Stimulated activated CD4-positive, alpha-beta T cell treated with anti-CD3 and anti-CD28 coated beads, Interleukin-15, amount 100 ng/mL, for 24 hours (primary cell): ENCODE results near the gene MLKL.

Experiments
- DNase-seq: peaks from one replicate; pipeline ENCODE4 v3.0.0-alpha.2; 2020

Gene MLKL

DNA sequence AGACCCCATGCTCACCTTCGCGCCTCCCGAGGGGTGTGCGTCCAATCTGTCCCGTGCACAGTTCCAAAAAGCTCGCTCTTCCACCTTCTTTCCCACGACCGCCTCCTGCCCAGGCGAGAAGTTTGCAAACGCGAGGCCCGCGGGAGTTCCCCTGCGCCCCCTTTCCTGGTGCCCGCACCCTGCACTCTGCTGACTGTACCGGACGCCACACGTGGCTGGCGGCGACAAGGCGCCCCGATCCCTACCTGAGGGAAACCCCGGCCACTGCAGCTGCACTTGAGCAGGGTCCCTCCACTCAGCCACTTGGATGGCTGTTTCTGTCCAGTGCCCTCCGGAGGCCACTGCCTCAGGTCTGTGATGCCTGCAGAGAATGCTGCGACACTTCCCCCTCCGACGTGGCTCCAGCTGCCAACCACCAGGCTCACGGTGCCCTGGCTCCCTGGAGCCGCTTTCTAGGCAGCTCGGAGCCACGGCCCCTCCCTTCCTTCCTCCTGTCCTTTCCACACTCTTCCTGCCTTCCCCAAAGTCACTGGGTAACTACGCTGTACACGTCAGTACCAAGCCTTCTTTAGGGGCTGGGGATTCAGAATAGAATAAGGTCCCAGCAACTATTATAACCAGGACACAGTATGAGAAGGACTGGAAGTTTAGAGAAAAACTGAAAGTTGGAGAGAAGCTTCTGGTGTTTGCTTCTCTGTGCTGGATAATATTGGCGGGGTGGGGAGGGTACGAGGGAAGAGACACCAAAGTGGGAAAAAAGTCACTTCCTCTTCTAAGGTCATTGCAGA is at the start of gene MLKL:
Gene MLKL (minus strand): TSS at position 425 of the 788 bp plus-strand sequence. CDS start 5,105 bp downstream, outside the sequence.
- DNase-seq, result peak; percentile 75

DNA sequence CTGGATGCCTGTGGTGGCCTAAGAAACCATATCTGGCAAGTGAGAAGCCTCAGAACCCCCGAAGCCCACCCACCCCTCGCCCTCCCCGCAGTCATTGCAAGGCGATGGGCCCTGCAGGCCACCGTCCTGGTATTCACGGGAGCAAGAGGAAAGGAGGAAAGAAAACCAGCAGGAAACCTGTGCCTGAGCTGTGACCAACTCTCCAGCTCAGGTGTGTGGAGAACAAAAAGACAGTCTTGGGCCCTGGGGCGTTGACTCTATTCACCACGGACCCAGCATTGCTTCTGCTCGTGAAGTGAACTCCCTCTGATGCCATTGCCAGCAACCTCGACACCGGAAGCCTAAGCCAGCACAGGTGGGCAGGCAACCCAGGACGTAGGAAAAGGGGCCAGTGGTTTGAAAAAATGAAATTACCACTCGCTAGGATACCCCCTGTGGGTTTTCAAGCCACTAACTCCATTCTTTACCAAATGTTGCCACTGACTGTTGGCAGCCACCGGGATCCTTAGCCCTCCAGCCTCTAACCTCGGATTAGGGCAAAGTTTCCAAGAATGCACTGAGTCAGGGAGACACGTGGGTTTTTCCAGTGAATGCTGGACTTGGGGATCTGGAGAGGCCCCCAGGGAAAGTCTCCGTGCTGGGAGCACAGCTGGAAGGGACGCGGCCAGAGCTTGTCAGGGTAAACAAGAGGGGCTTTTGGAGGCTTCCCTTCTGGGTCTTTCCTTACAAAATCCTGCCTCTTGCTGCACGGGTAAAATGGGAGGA is 48.8 kb upstream of the MLKL start:
- no peak for DNase-seq

DNA sequence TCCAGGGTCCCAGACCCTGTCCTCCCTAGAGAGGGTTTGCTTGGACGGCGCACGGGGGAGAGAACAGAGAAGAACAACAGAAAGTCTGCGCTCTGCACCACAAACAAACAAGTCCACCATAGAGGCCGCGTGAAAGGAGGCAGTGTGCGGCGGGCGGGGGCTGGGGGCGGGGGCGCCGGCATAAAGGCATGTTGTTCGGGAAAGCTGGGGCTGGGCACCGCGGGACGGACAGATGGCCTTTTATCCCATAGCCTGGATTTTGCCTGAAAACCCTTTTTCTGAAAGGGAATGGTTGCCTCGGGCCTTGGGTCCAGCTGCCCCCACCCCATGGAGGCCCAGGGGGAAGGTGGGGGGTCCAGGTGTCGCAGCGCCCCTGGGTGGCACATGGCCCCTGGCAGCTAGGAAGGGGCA is 48.0 kb upstream of the MLKL start:
- no peak for DNase-seq

DNA sequence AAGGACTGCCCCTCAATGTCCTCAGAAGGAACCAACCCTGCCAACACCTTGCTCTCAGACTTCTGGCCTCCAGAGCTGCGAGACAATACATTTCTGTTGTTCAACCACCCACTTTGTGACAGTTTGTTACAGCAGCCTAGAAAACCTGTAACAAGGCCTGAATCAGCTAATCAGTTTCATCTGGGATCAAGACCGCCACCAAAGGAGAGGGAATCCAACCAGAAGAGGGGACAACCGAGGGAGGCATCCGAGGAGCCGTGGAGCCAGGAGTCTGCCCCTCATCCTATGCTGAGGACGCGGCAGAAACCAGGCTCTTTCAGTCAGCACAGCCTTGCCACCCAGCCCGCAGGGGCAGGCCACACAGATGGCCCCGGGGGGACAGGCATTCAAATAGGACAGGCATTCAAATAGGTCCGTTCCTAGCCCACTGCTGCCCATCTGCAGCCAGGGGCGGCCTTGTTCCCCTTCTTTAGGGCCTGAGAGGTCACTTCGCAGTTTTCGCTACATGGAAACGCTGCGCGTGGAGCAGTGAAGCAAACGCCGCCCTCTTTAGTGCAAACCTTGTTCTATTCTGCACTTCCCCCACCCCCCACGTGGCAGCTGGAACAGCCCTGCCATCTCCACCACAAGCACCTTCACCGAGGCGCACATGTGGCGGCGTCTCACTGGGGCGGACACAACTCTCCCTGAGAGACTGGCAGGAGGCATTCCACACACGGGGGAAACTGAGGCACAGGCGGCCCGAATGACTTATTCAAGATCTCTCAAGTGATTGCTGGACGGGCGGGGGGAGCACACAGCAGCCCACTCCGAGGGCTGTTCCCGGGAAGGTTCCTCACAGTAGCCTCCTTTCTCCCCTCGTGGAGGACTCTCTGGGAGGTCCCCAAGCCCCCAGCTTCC is 47.3 kb upstream of the MLKL start:
- no peak for DNase-seq

DNA sequence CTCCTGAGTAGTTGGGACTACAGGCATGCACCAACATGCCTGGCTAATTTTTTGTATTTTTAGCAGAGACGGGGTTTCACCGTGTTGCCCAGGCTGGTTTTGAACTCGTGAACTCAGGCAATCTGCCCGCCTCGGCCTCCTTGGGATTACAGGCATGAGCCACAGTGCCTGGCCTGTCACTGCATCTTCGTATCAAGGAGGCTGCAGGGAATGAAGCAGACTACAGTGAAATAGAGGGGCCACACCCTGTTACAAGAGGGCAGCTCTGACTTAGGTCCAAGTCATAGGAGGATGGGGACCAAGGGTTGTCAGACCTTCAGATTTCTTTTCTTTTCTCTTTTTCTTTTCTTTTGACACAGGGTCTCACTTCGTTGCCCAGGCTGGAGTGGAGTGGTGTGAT is 45.3 kb upstream of the MLKL start:
- DNase-seq, result no peak

DNA sequence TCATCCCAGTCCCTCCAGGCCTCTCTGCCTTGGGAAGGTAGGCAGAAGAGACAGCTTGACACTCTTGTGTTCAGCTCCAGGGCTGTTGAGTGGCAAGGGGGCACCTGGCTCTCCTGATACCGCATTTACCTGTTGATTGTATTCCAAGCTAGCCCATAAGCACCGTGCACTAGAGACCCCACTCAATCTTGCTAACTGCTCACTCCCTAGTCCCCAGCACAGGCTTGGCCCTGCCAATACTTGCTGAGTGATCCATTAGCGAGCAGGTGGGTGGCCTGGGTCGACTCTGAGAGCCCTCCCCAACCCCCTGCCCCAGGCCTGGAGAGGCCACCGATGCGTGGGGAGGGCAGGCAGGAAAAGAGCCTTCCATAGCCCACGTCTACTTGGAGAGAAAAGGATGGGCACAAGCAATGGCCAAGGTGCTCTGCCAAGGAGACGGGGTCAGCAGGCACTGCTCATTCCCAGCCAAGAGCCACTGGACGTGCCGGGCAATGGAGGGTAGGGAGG is 44.5 kb upstream of the MLKL start:
- no peak for DNase-seq

DNA sequence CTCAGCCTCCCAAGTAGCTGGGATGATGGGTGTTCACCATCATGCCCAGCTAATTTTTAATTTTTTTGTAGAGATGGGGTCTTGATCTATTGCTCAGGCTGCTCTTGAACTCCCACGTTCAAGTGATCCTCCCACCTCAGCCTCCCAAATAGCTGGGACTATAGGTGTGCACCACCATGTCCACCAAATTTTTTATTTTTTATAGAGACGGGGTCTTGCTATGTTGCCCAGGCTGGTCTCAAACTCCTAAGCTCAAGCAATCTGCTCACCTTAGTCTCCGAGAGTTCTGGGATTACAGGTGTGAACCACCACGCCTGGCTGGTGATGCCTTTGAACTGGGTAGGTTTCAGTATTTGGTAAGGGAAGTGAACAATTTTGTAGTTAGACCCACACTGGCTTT is 43.9 kb upstream of the MLKL start:
- DNase-seq, result no peak

DNA sequence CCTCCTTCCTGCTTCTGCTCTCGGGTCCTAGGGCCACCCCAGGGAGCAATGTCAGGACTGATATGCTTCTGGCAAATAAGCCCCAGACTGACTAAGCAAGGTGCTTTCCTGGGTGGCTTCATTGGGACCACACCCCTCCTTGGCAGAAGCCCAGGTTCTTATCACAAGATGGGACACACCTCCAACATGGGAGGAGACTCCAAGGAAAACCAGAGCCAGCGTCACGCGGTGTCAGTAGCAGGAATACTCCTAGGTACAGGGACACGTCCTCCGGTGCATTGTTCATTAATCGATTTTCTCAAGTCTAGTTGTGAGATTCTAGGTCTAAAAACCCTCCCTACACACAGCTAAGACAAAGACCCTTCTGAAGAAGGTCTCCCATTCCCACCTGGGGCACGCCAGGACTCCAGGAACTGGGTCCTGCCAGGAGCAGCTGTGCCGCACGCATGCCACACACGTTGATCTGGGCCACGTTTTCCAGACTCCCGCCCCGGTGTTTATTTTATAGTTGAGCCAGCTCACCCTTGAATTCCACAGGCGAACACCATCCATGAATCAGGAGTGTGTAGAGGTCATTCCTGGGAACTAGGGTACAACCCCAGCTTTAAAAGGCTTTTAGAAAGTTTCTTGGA is 43.1 kb upstream of the MLKL start:
- no peak for DNase-seq

DNA sequence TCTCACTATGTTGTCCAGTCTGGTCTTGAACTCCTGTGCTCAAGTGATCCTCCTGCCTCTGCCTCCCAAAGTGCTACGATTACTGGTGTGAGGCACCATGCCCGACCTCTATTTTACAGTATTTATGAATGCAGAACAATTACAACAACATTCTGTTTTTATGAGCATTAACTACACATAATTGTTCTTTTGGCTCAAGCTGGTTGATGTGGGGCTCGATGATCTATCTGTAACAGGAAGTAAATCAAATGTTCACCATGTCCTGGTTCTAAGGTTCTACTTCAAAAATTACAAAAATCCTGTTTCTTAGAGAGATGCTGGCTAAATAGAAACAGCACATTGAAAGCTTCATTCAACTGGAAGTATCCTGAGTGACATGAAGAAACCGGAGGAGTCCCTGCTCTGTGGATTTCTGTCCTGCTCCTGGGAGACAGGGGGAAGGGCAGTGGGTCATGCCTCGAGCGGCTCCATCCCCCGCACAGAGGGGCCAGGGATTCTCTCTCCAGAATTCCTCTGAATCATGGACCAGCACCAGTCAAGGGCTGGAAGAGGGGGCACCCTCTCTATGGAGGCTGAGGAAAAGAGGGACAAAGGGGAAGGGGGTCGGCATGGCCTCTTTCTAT is 42.5 kb upstream of the MLKL start:
- DNase-seq, result no peak

DNA sequence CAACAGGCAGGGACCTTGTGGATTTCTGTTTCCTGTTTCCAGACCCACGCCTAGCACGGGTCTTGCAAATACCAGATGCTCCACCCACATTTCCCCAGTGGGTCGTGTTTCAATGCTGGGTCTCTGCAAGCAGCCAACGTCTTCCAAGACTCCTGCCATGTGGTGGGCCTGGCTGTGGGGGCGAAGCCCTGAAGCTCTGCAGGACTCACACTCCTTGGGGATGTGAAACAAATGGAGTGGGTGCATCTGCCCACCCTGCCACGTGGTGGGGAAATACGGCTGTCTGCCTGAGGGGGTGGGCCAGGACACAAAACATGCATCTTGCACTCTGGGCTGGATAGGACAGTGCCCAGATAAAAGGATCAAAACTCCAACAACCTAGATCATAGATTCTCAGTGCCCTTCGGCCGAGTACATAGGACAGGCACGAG is 41.4 kb upstream of the MLKL start:
- no peak for DNase-seq

DNA sequence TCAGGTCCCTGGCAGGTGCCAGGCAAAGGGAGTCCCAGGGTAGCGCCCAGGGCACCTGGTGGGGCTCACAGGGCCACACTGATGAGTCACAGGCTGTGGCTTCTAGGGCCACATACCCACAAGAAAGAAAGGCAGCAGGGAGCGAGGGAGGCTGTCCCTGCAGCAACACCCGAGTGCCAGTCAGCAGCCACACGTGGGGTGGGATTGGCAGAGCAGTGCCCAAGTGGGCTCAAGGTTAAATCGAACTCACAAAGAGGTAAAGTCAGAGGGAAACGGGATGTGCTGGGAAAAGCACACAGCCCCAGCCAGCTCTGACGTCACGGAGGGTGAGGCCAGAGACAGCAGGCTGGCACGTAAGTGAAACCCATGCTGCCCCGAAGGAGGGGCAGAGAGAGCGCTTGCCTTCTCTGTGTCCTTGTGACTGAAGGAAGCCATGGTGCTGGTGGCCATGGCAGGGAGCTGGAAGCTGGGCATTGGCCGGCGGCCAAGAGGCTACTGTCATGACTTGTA is 40.2 kb upstream of the MLKL start:
- DNase-seq, result no peak

DNA sequence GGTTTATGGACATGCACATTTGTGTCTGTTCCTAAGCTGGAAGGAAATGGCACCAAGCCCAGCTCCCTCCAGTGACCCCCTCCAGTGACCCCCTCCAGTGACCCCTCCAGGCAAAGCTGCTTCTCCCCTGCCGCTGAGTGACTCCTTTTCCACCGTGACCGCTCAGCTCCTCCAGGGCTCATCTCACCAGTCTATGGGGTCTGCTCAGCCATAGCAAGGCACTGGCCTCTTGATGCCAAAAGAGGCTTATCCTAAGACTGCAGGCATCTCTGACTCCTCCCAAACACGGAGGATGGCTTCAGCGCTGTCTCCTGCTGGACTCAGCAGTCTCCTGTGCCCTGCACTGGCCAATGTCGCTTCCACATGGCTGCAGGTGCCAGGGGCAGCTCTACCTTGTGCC is 38.6 kb upstream of the MLKL start:
- DNase-seq, result no peak

DNA sequence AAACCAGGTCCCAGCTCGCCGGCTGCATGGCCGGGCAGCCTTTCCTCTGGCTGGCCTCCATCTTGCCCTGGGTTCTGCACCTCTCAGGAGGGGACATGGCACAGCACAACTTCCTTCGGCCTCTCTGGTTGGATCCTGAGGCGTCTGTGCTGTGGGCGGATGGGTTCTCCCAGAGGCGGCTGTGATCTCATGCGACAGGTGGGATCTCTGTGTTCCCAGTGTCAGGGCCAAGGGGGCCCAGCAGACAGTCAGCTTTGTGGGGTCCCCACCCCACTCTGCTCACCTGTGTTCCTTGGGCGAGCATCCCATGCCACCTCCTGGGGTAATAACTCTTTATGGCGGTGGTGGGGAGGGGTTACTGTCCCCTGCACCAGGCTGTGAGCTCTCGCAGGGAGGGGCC is 38.2 kb upstream of the MLKL start:
- no peak for DNase-seq

DNA sequence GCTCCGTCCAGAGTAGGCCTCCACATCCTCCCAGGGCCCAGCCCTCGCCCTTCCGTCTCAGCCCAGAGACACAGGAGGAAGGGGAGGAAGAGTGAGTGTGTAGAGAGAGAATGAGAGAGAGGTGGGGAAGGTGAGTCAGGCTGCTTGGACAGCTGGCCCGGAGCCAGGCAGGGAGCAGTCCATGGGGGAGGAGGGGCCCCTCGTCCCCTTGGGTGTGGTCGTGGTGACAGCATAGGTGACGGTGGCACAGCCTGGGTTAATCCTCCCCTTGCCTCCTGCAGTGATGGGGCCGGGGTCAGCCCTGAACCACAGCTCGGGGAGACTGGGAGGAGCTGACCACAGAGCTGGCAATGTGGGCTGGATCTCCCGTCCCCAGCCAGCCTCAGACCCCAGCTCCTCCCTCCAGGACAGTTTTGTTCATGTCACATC is 37.5 kb upstream of the MLKL start:
- DNase-seq, result no peak

DNA sequence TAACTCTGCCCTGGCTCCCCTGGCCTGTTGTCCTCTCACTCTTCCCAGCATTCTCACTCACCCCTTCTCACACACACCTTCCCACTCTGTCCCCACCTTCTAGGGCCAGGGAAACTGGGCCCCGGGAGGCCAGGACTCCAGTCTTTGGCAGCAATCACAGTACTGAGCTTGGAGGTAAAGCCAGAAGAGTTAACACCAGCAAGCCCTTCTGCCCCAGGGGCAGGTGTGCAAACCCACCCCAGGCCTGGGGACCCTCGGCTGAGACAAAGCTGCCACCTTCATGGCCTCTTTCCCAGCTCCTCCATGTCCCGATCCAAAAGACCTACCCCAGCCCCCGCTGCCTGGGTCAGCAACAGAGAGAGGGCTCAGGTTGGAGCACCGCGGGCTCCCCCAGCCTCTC is 36.9 kb upstream of the MLKL start:
- no peak for DNase-seq

DNA sequence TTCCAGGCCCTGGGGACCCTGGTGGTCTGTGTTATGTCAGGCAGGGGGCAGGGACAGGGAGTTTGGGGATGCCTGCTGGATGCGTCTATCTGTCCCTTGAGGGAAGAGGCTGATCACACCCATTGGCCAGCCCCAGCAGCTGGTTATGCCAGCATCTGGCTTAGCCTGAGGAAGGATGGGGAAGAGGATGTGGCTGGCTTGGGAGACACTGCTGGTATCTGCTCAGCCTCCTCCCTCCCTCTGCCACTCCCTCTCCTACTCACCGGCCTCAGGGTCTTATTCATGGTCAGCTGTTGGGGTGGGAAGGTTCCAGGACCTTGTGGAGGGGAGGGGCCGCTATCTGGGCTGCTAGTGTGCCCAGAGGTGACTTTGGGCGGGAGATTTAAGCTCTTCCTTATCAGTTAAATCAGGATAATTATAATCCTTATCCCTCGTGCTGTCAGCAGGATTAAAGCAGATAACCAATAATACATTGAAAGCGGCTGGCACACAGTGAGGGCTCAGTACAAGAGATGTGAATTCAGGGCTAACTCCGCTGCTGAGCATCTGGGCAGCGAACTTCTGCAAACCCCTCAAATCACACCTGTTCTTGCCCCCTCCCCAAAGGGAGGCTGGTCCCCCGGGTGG is 36.0 kb upstream of the MLKL start:
- DNase-seq, result no peak

DNA sequence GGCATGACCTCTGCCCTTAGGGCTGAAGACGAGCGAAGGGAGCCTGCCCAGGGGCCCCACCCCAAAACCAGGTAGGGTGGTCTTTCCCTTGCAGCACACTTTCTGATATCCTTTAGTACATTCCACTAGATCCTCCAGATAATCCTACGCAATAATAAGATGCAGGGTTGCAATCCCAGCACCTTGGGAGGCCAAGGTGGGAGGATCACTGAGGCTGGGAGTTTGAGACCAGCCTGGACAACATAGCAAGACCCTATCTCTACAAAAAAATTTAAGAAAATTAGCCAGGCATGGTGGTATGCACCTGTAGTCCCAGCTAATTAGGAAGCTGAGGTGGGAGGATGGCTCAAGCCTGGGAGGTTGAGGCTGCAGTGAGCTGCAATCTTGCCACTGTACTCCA is 34.9 kb upstream of the MLKL start:
- DNase-seq, result no peak

DNA sequence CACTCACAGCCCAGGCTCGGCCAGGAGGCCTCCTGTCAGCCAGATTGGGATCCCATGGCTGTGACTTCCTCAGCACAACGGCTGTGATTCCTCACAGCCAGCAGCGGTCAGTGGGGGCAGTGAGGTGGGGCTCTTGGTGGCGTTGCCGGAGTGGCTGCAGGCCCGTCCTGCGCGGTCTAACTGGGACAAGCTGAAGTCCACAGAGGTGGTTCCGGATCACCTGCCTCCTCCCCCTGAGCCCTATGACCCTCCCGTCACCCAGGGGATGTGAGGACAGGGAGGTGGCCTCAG is 34.4 kb upstream of the MLKL start:
- DNase-seq, result no peak

DNA sequence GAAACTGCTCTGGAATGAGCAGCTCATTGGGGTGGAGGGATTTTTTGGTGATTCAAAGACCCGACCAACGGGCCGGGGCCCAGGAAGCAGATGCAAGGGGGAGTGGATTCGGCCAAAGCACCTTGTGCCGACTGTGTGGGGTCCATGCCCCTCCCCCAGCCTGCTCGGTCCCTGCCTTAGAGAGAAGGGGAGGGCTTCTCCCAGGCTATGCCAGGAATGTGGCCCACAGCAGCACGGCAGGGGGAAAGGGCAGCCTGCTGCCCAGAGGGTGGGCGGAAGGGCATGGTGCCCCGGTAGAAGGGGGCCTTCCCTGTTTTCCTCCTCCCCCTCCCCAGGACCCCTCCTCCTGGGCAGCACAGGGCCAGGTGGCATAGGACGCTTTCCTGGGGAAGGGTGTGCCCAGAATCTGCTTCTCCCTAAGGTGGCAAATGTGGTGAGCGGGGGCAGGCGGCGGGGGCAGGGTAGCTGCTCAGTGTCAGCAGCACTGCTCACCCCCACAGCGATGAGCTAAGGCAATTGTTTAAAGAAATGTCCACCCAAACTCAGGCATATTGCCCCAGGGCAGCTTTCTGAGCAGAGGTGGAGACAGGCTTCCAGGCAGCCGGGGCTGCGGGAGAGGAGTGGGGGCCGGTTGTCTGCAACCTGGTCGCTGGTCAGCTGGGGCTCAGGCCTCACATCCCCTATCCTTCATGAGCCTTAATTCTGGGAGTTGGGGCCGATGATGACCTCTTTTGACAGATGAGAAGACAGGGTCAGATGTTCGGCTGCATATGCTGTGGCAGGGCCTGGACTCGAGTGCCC is 33.9 kb upstream of the MLKL start:
- DNase-seq, result no peak

DNA sequence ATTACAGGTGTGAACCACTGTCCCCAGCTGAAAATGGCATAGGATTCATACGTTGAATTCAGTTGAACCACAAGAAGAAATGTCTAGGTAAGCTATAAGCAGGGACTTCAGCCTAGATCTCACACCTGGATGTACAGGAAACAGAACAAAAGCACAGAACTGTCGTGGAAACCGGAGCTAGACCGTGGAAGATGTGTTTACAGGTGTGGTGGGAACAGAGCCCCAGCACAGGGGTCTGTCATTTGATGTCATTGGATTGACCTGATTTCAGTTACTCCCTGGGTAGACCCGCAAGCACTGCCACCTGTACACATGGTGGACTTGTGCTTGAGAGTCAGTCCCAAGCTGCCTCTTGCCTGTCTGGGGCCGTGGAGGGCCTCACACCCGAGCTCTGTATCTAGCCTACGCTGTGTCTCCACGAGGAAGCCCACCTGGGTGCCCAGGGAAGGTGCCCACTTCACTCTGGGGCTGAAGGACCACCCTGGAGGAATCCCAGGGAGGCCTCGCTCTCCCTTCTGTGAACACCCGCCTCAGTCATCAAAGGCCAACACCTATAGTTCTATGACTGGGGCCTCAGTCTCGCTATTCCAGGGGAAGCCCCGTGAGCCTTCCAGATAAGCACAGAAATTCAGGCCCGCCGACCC is 32.2 kb upstream of the MLKL start:
- DNase-seq, result no peak
